MM.1S (cell line): ENCODE data around the gene ITPR1.
"Not testable (repeated sequence)": the region's sequence is repeated elsewhere in the genome, so short reads cannot be mapped to it uniquely, and the experiment has no call there.

Experiments used
- EZH2 ChIP-seq: fragments of 300-600 bp; sonication (generic); optimal IDR thresholded peaks from 2 replicates; pipeline ENCODE3; 2017; ENCODE audit warnings: low read depth, mild to moderate bottlenecking, antibody characterized with exemption, low read length, mixed read lengths
- TF ChIP-seq, protein P1 (sequence below): fragments of 300-600 bp; sonication (generic); IDR thresholded peaks from 2 replicates; pipeline ENCODE4 v1.5.1; 2016; ENCODE audit warnings: antibody characterized with exemption, low read length, mixed read lengths

DNA sequence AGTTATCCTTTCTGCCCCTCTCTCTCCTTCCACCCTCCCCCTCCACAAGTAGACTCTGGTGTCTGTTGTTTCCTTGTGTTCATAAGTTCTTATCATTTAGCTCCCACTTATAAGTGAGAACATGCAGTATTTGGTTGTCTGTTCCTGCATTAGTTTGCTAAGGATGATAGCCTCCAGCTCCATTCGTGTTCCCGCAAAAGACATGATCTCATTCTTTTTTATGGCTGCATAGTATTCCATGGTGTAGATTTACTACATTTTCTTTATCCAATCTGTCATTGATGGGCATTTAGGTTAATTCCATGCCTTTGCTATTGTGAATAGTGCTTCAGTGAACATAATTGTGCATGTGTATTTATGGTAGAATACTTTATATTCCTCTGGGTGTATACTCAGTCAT, 97.7 kb downstream of the ITPR1 start:
- TF ChIP-seq, protein P1, sequence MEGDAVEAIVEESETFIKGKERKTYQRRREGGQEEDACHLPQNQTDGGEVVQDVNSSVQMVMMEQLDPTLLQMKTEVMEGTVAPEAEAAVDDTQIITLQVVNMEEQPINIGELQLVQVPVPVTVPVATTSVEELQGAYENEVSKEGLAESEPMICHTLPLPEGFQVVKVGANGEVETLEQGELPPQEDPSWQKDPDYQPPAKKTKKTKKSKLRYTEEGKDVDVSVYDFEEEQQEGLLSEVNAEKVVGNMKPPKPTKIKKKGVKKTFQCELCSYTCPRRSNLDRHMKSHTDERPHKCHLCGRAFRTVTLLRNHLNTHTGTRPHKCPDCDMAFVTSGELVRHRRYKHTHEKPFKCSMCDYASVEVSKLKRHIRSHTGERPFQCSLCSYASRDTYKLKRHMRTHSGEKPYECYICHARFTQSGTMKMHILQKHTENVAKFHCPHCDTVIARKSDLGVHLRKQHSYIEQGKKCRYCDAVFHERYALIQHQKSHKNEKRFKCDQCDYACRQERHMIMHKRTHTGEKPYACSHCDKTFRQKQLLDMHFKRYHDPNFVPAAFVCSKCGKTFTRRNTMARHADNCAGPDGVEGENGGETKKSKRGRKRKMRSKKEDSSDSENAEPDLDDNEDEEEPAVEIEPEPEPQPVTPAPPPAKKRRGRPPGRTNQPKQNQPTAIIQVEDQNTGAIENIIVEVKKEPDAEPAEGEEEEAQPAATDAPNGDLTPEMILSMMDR = not testable (repeated sequence)
- not testable (repeated sequence) for TF ChIP-seq EZH2
